Right lobe of liver (tissue), 6 donors: ENCODE data around the gene CBL. TPM values are rescaled to one million over a fixed set of nuclear protein-coding genes. Genes with fewer than 3 reads are reported as not detected.
A peak's percentile ranks its signal among the peaks of the same experiment; 100 is the strongest.

Experiments used
- ATAC-seq, 4 donors: fragments of 200-7000 bp; cut with Tn5 transposase; one replicate each; pipeline ENCODE4 v1.9.1; 2020; ENCODE audit warnings: mild to moderate bottlenecking in 4 of 4, moderate library complexity in 4 of 4
- DNase-seq, 3 donors: peaks; one replicate each; pipeline ENCODE4 v3.0.0-alpha.2; 2020
- H3K27ac ChIP-seq, 3 donors: fragments of 200-600 bp; one replicate each; pipeline ENCODE4 v1.8.0; 2022
- H3K27me3 ChIP-seq, 2 donors: fragments of 200-600 bp; one replicate each; pipeline ENCODE4 v1.8.0; 2022
- H3K36me3 ChIP-seq, 4 donors: fragments of 200-600 bp; sonication (generic) in 1 of 4; one replicate each; pipeline versions ENCODE4 v1.5.1 to v1.8.0; 2017 to 2022; ENCODE audit warnings: control low read depth in 1 of 4
- H3K4me1 ChIP-seq, 4 donors: fragments of 200-600 bp; sonication (generic) in 1 of 4; one replicate each; pipeline versions ENCODE4 v1.5.1 to v1.8.0; 2017 to 2022; ENCODE audit warnings: control low read depth in 1 of 4
- H3K4me3 ChIP-seq, 3 donors: fragments of 200-600 bp; one replicate each; pipeline ENCODE4 v1.8.0; 2022
- H3K9me3 ChIP-seq, 4 donors: fragments of 200-600 bp; sonication (generic) in 1 of 4; one replicate each; pipeline versions ENCODE4 v1.5.1 to v1.8.0; 2017 to 2022; ENCODE audit warnings: control low read depth in 1 of 4
- CTCF ChIP-seq, 4 donors: fragments of 200-600 bp in 3 of 4; fragments of 450-650 bp in 1 of 4; IDR thresholded peaks; one replicate each; pipeline versions ENCODE4 v1.5.1 to v1.8.0; 2016 to 2022; ENCODE audit warnings: antibody characterized with exemption in 4 of 4, mild to moderate bottlenecking in 2 of 4
- POLR2A ChIP-seq: fragments of 450-650 bp; IDR thresholded peaks from one replicate; pipeline ENCODE4 v1.6.1; 2017; ENCODE audit warnings: antibody characterized with exemption, mild to moderate bottlenecking
- WGBS: methylation state at CpG from one replicate; pipeline ENCODE4 v1.1.6; 2018; ENCODE audit warnings: low coverage, low lambda C conversion rate; ENCODE audit not compliant: insufficient coverage; ENCODE audit errors: missing lambda C conversion rate; 5-methylcytosine and 5-hydroxymethylcytosine counted together
- intact Hi-C, 2 donors: fragments of 100-400 bp; cut with DNase I; formaldehyde crosslinking; loops; one replicate each; pipeline versions ENCODE4 v1.11.2 to v1.14.1; 2022
- total RNA-seq, 6 experiments: library from RNA; depleted of rRNA in 2 of 6; stranded (reverse); fragments of >200 nt in 2 of 6; fragmentation: NEBNext Ultra II Directional in 3 of 6; extraction: Animal tissue kit (Norgen Biotek cat#: 25700) in 3 of 6; gene quantifications; one replicate each; pipeline versions ENCODE4 v1.1.0 to v1.2.4, GENCODE V29; 2016 to 2023
- donor health status: DM: no; HTN: yes; CAD: no.
- donor health status: DM: no; HTN: no; CAD: no.
- donor health status: DM: no; HTN: no; CAD: no.
- donor health status: DM: no; HTN: yes; CAD: no.
- donor health status: DM: no; HTN: yes; CAD: no.

The CBL gene
- total RNA-seq, 6 experiments from 2014 or later: 3.1 to 7.1 (median 4.6) TPM

GRCh38 chr11:119346605-119347004 is 140.5 kb downstream of the CBL start, which contains the start of gene MFRP:
MFRP (minus strand) TSS chr11:119346705; CDS start chr11:119346513, 192 bp downstream.
- ATAC-seq (no peak), DNase-seq (no peak)
- TF ChIP-seq POLR2A (no peak), CTCF (IDR thresholded peaks at IDR 0.05) (no peak)
- intact Hi-C loops: no loop called here
- Histone ChIP-seq H3K9me3 (no peaks in the 10 kb centered on the region), H3K36me3 (no peaks in the 10 kb centered on the region), H3K4me3 (no peak within 1 kb of the TSS), H3K4me1 (no peaks in the 10 kb centered on the region), H3K27me3 (no peaks in the 10 kb centered on the region), H3K27ac (no peak within 1 kb of the TSS)
- 7% methylated on average over 3 of the region's 6 CpGs for WGBS

- H3K4me3 ChIP-seq: no peak overlapping the region
- DNase-seq (no peak), ATAC-seq (peak in 2 of 4 donors; percentile 62 to 65)
- H3K36me3 ChIP-seq: no peaks in the 10 kb centered on the region
- intact Hi-C loops: no loop called here
- no peak for TF ChIP-seq POLR2A
- TF ChIP-seq CTCF (IDR thresholded peaks at IDR 0.05): no peak
- no peaks in the 10 kb centered on the region for H3K27me3 ChIP-seq
- 83% methylated on average over 1 of the region's 2 CpGs for WGBS
- no peak overlapping the region for H3K27ac ChIP-seq
- H3K4me1 ChIP-seq: no peaks in the 10 kb centered on the region
- no peaks in the 10 kb centered on the region for H3K9me3 ChIP-seq
These were observed 141.1 kb downstream of the CBL start for GRCh38 chr11:119347242-119347641.

GRCh38 chr11:119347940-119348605 is 141.9 kb downstream of the CBL start:
- no peaks in the 10 kb centered on the region for H3K27me3 ChIP-seq
- 76% methylated on average over 10 of the region's 16 CpGs for WGBS
- no peak overlapping the region for H3K27ac ChIP-seq
- H3K4me1 ChIP-seq: peaks cover 0 to 7% (median 0%) of the 10 kb centered on the region in 4 donors
- ATAC-seq (no peak), DNase-seq (peak in 1 of 3 donors; percentile 34)
- H3K9me3 ChIP-seq: no peaks in the 10 kb centered on the region
- H3K4me3 ChIP-seq: no peak overlapping the region
- intact Hi-C loops: no loop called here
- no peak for TF ChIP-seq CTCF (IDR thresholded peaks at IDR 0.05)
- no peak for TF ChIP-seq POLR2A
- H3K36me3 ChIP-seq: no peaks in the 10 kb centered on the region

- Histone ChIP-seq H3K36me3 (no peaks in the 10 kb centered on the region), H3K27ac (no peak overlapping the region), H3K9me3 (no peaks in the 10 kb centered on the region), H3K27me3 (no peaks in the 10 kb centered on the region), H3K4me1 (peaks cover 0 to 20% (median 0%) of the 10 kb centered on the region in 4 donors), H3K4me3 (no peak overlapping the region)
- no peak for TF ChIP-seq CTCF (IDR thresholded peaks at IDR 0.05)
- no peak for TF ChIP-seq POLR2A
- ATAC-seq: no peak
- intact Hi-C loops: no loop called here
- DNase-seq: peak in 1 of 3 donors; percentile 20
- WGBS: 57% methylated on average over 1 of the region's 6 CpGs
These were observed 144.2 kb downstream of the CBL start for GRCh38 chr11:119350302-119350701.
